Measurements from ENCODE around the gene FGGY. TPM values are rescaled to one million over a fixed set of nuclear protein-coding genes. Genes with fewer than 3 reads are reported as not detected.

FGGY gene
- total RNA-seq, 1 experiment from 2014 or later, result 4.7 TPM

DNA sequence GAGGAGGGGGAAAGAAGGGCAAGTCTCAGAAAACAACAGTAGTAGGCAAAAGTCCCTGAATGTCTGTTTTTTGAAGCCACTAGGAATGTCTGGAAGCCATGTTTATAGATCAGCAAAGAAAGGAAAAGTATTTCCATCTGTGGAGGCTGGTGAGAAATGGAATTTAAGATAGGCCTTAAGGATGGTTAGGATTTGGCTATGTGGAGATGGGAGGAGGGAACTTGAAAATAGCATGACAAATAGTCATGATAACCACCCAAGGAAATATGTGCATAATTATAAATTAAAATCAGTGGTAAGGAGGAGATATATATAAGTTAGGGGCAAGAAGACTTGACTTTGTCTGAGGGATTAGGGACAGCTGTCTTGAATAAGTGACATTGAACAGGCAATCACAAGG is 33.8 kb upstream of the FGGY start:
- H3K27me3 ChIP-seq (ENCODE audit: low read length), result no peaks in the 10 kb centered on the region
- no peaks in the 10 kb centered on the region for H3K79me2 ChIP-seq (ENCODE audit: low read length)
- H2AFZ ChIP-seq (ENCODE audit: low read length), result no peak overlapping the region
- no peak overlapping the region for H3K9ac ChIP-seq (ENCODE audit: low read length)
- H3K4me1 ChIP-seq (ENCODE audit: low read length), result peaks cover 35% of the 10 kb centered on the region
- H3K27ac ChIP-seq (ENCODE audit: low read length), result no peak overlapping the region
- no peaks in the 10 kb centered on the region for H3K9me3 ChIP-seq (ENCODE audit: low read length)
- no peaks in the 10 kb centered on the region for H3K36me3 ChIP-seq (ENCODE audit: insufficient read depth, low read length)
- DNase-seq, result no peak
- no peaks in the 10 kb centered on the region for H4K20me1 ChIP-seq (ENCODE audit: insufficient read depth, low read depth, low read length)
- H3K4me3 ChIP-seq (ENCODE audit: low read length), result no peak overlapping the region
- H3K9me2 ChIP-seq (replicated peaks; ENCODE audit: insufficient read depth, low read length), result no peaks in the 10 kb centered on the region
- H3K4me2 ChIP-seq (ENCODE audit: low read depth, low read length, poor library complexity, severe bottlenecking), result no peak overlapping the region

DNA sequence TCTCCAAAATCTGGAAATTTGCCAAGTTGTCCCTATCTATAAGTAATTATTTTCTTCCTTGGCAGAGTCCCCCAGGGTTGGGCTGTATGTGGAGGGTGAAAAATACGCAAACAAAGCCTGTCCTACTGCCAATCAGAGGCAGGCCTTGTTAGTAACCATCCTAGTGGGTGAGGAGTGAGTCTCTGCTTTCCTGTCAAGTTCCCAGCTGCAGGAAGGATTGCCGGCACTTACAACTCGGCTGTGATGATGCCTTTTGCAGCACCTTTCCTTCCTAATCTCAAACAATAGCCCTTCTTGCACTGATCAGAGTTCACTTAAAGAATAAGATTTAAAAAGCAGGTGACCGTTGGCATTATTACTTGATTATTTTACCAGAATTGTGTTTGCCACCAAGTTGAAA is 31.3 kb upstream of the FGGY start:
- H3K27me3 ChIP-seq (ENCODE audit: low read length), result no peaks in the 10 kb centered on the region
- H3K9me2 ChIP-seq (replicated peaks; ENCODE audit: insufficient read depth, low read length), result no peaks in the 10 kb centered on the region
- no peaks in the 10 kb centered on the region for H3K9me3 ChIP-seq (ENCODE audit: low read length)
- no peaks in the 10 kb centered on the region for H3K79me2 ChIP-seq (ENCODE audit: low read length)
- peak overlapping the region; percentile 34 for H3K4me3 ChIP-seq (ENCODE audit: low read length)
- peak overlapping the region; percentile 71 for H3K4me2 ChIP-seq (ENCODE audit: low read depth, low read length, poor library complexity, severe bottlenecking)
- H3K9ac ChIP-seq (ENCODE audit: low read length), result peak overlapping the region; percentile 53
- peak; percentile 46 for DNase-seq
- no peaks in the 10 kb centered on the region for H4K20me1 ChIP-seq (ENCODE audit: insufficient read depth, low read depth, low read length)
- H3K27ac ChIP-seq (ENCODE audit: low read length), result peak overlapping the region; percentile 95
- peaks cover 37% of the 10 kb centered on the region for H3K4me1 ChIP-seq (ENCODE audit: low read length)
- peak overlapping the region; percentile 83; the same call in 1 of the 2 replicates for H2AFZ ChIP-seq (ENCODE audit: low read length)
- H3K36me3 ChIP-seq (ENCODE audit: insufficient read depth, low read length), result no peaks in the 10 kb centered on the region

DNA sequence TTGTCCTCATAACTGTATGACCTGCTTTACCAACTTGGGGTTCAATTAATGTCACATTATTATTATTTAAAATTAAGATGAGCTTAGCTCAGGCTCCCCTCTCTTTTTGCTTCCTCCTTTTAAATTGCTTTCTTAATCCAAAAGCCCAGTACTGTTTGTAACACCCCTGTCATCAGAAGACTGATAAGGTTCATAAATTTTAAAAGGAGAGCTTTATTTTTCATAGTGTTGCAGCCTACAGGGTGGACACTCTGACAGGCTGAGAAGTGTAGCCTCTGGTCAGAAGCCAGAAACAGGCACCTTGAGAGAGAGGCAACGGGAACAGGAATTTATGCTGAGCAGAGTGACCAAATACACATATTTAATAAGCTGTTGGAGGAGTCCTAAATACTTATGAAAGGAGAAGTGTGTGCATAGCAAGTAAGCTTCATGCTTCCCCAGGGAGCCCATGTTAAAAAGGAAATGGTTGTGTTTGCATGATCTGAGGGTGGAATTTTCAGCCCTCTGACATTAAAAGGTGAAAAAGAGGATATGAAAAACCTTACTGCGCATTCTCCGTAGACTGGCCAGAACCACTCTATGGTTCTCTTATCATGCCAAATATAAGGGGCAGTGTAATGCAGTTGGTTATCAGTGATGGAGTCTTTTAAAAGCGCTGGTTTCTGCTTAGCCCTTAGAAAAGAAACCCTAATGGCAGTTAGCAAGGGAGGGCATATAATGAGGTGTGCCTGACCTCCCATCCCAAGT is 30.5 kb upstream of the FGGY start:
- peak; percentile 96 for DNase-seq
- Histone ChIP-seq H3K4me1 (ENCODE audit: low read length) (peaks cover 37% of the 10 kb centered on the region), H3K36me3 (ENCODE audit: insufficient read depth, low read length) (no peaks in the 10 kb centered on the region), H3K79me2 (ENCODE audit: low read length) (no peaks in the 10 kb centered on the region), H3K4me2 (ENCODE audit: low read depth, low read length, poor library complexity, severe bottlenecking) (peak overlapping the region; percentile 71), H3K9me2 (replicated peaks; ENCODE audit: insufficient read depth, low read length) (no peaks in the 10 kb centered on the region), H4K20me1 (ENCODE audit: insufficient read depth, low read depth, low read length) (no peaks in the 10 kb centered on the region), H3K4me3 (ENCODE audit: low read length) (peak overlapping the region; percentile 39), H3K27ac (ENCODE audit: low read length) (peak overlapping the region; percentile 95), H3K9ac (ENCODE audit: low read length) (peak overlapping the region; percentile 58), H2AFZ (ENCODE audit: low read length) (peak overlapping the region; percentile 25; the same call in 1 of the 2 replicates), H3K9me3 (ENCODE audit: low read length) (no peaks in the 10 kb centered on the region), H3K27me3 (ENCODE audit: low read length) (no peaks in the 10 kb centered on the region)

DNA sequence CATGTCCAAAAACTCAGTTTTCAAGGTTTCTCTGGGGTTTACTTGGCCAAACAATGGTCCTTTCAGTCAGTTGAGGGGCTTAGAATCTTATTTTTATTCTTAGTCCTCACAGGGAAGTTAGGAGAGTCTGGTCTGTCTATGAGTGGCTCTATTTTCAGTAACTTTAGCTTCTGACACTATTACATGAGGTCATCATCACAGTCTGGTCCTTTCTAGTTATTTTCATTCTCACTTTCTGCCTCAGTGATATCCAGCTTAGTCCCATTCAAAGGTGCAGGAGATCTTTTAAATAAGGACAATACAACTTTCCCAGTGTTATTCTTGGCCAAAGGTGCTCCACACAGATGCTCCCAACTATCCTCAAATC is 30.0 kb upstream of the FGGY start:
- no peaks in the 10 kb centered on the region for H3K9me3 ChIP-seq (ENCODE audit: low read length)
- peak overlapping the region; percentile 39 for H3K4me3 ChIP-seq (ENCODE audit: low read length)
- peak overlapping the region; percentile 58 for H3K9ac ChIP-seq (ENCODE audit: low read length)
- no peaks in the 10 kb centered on the region for H4K20me1 ChIP-seq (ENCODE audit: insufficient read depth, low read depth, low read length)
- peaks cover 40% of the 10 kb centered on the region for H3K4me1 ChIP-seq (ENCODE audit: low read length)
- no peaks in the 10 kb centered on the region for H3K9me2 ChIP-seq (replicated peaks; ENCODE audit: insufficient read depth, low read length)
- no peaks in the 10 kb centered on the region for H3K79me2 ChIP-seq (ENCODE audit: low read length)
- no peaks in the 10 kb centered on the region for H3K27me3 ChIP-seq (ENCODE audit: low read length)
- peak overlapping the region; percentile 95 for H3K27ac ChIP-seq (ENCODE audit: low read length)
- DNase-seq, result no peak
- peak overlapping the region; percentile 71 for H3K4me2 ChIP-seq (ENCODE audit: low read depth, low read length, poor library complexity, severe bottlenecking)
- peak overlapping the region; percentile 25; the same call in 1 of the 2 replicates for H2AFZ ChIP-seq (ENCODE audit: low read length)
- no peaks in the 10 kb centered on the region for H3K36me3 ChIP-seq (ENCODE audit: insufficient read depth, low read length)

DNA sequence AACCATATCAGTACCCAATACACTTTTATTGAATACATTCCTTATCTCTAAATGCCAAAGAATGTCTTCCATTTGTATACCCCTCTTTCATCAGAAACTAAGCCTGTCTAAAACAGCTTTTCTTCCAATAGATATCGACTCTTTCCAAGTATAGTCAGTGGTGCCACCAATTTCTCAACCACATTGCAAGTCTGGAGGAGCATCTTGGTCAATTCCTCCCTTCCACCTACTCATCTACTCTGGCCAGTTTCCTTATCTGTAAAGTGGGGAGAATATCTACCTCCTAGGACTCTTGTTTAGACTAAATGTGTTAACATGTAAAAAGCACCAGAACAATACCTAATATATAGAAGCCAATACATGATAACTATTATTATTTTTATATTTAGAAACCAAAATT is 28.5 kb upstream of the FGGY start:
- Histone ChIP-seq H3K4me2 (ENCODE audit: low read depth, low read length, poor library complexity, severe bottlenecking) (no peak overlapping the region), H3K27me3 (ENCODE audit: low read length) (no peaks in the 10 kb centered on the region), H3K9me3 (ENCODE audit: low read length) (no peaks in the 10 kb centered on the region), H3K36me3 (ENCODE audit: insufficient read depth, low read length) (no peaks in the 10 kb centered on the region), H2AFZ (ENCODE audit: low read length) (no peak overlapping the region), H3K4me3 (ENCODE audit: low read length) (no peak overlapping the region), H4K20me1 (ENCODE audit: insufficient read depth, low read depth, low read length) (no peaks in the 10 kb centered on the region), H3K9me2 (replicated peaks; ENCODE audit: insufficient read depth, low read length) (no peaks in the 10 kb centered on the region), H3K4me1 (ENCODE audit: low read length) (peaks cover 50% of the 10 kb centered on the region), H3K27ac (ENCODE audit: low read length) (no peak overlapping the region), H3K9ac (ENCODE audit: low read length) (no peak overlapping the region), H3K79me2 (ENCODE audit: low read length) (no peaks in the 10 kb centered on the region)
- no peak for DNase-seq

DNA sequence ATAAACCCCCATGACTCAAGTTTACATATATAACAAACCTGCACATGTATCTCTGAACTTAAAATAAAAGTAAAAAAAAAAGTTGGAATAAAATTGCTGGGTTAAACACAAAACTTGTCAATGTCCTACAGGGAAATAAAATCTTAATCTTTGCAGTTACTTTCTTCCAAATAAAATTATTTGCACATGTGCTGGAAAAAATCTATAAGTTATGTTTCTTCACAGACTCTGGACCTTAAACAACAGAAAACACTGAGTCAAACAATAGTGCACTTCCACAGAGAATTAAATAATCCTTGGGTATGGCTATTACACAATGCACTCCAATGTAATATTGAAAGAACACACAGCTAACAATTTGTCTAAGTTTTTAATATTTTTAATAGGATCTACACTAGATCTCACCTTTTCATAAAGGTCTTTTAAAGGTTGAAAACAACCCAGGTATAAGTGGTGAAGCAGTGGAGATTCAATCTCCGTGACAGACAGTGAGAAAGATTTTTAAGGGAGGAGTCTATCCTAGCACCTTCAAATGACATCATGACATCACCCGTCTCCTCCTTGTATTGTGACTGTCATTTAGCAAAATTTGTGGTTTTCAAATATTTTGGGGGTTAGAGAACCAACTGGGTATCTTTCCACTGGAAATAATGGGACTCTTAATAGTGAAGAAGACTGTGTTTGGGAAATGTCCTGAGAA is 25.2 kb upstream of the FGGY start:
- Histone ChIP-seq H3K4me1 (ENCODE audit: low read length) (peaks cover 29% of the 10 kb centered on the region), H3K4me2 (ENCODE audit: low read depth, low read length, poor library complexity, severe bottlenecking) (no peak overlapping the region), H3K27ac (ENCODE audit: low read length) (no peak overlapping the region), H4K20me1 (ENCODE audit: insufficient read depth, low read depth, low read length) (no peaks in the 10 kb centered on the region), H2AFZ (ENCODE audit: low read length) (no peak overlapping the region), H3K9ac (ENCODE audit: low read length) (no peak overlapping the region), H3K9me3 (ENCODE audit: low read length) (no peaks in the 10 kb centered on the region), H3K36me3 (ENCODE audit: insufficient read depth, low read length) (no peaks in the 10 kb centered on the region), H3K79me2 (ENCODE audit: low read length) (no peaks in the 10 kb centered on the region), H3K27me3 (ENCODE audit: low read length) (no peaks in the 10 kb centered on the region), H3K4me3 (ENCODE audit: low read length) (no peak overlapping the region), H3K9me2 (replicated peaks; ENCODE audit: insufficient read depth, low read length) (no peaks in the 10 kb centered on the region)
- no peak for DNase-seq

DNA sequence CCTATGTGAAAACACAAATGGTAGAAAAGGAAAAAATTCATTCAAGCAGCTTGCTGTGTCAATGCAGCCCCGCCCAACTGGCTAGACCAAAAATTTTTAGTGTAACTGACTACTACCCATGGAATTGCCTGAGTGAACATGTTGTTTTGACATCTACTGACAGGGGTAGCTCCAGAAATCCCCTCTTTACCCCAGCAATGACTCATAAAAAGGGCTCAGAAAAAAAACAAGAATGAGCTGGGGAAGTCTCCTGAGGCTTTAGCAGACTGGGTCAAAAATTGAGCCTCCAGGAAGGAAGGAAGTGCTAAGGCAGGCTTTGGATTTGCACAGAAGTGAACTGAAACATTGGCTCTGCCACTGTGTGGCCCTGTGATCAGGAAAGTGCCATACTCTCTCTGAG is 24.4 kb upstream of the FGGY start:
- H3K27me3 ChIP-seq (ENCODE audit: low read length), result no peaks in the 10 kb centered on the region
- H3K27ac ChIP-seq (ENCODE audit: low read length), result no peak overlapping the region
- no peak overlapping the region for H3K4me3 ChIP-seq (ENCODE audit: low read length)
- H2AFZ ChIP-seq (ENCODE audit: low read length), result no peak overlapping the region
- H3K36me3 ChIP-seq (ENCODE audit: insufficient read depth, low read length), result no peaks in the 10 kb centered on the region
- H3K4me1 ChIP-seq (ENCODE audit: low read length), result peaks cover 21% of the 10 kb centered on the region
- H3K9me2 ChIP-seq (replicated peaks; ENCODE audit: insufficient read depth, low read length), result no peaks in the 10 kb centered on the region
- no peaks in the 10 kb centered on the region for H3K79me2 ChIP-seq (ENCODE audit: low read length)
- no peak overlapping the region for H3K9ac ChIP-seq (ENCODE audit: low read length)
- no peaks in the 10 kb centered on the region for H3K9me3 ChIP-seq (ENCODE audit: low read length)
- H4K20me1 ChIP-seq (ENCODE audit: insufficient read depth, low read depth, low read length), result no peaks in the 10 kb centered on the region
- H3K4me2 ChIP-seq (ENCODE audit: low read depth, low read length, poor library complexity, severe bottlenecking), result no peak overlapping the region
- DNase-seq, result no peak

DNA sequence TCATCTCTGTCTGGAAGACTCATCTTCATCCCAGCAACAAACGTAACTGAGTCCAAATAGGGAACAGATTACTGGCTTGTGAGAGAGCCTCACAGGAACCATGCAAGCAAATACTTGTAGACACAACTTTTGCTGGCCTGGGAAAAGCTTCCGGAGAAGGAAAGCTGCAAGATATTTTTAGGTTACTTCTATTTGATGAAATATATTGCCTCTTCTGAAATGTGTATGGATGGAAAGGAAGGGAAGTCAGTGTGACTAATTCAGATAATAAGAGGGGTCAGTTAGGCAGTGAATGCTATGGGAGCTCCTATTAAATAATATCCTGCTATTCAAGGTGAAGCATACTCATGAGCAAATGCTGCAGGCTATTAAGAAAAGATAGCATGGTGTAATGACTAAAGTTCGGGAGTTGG is 20.4 kb upstream of the FGGY start:
- Histone ChIP-seq H3K36me3 (ENCODE audit: insufficient read depth, low read length) (no peaks in the 10 kb centered on the region), H3K4me1 (ENCODE audit: low read length) (peaks cover 22% of the 10 kb centered on the region), H3K27ac (ENCODE audit: low read length) (no peak overlapping the region), H3K9ac (ENCODE audit: low read length) (no peak overlapping the region), H3K27me3 (ENCODE audit: low read length) (no peaks in the 10 kb centered on the region), H3K9me2 (replicated peaks; ENCODE audit: insufficient read depth, low read length) (no peaks in the 10 kb centered on the region), H2AFZ (ENCODE audit: low read length) (no peak overlapping the region), H3K4me3 (ENCODE audit: low read length) (no peak overlapping the region), H4K20me1 (ENCODE audit: insufficient read depth, low read depth, low read length) (no peaks in the 10 kb centered on the region), H3K4me2 (ENCODE audit: low read depth, low read length, poor library complexity, severe bottlenecking) (no peak overlapping the region), H3K79me2 (ENCODE audit: low read length) (no peaks in the 10 kb centered on the region), H3K9me3 (ENCODE audit: low read length) (no peaks in the 10 kb centered on the region)
- DNase-seq, result no peak
